ENCODE data around the gene TBC1D5.
"Not testable (repeated sequence)": the region's sequence is repeated elsewhere in the genome, so short reads cannot be mapped to it uniquely, and the experiment has no call there.

The TBC1D5 gene

GRCh38 chr3:17411157-17411877 is 331.1 kb downstream of the TBC1D5 start:
- DNase-seq (ENCODE audit: low spot score) = no peak

- no peak for DNase-seq (ENCODE audit: low spot score)
Measured at GRCh38 chr3:17407576-17407975, 334.9 kb downstream of the TBC1D5 start.

DNA sequence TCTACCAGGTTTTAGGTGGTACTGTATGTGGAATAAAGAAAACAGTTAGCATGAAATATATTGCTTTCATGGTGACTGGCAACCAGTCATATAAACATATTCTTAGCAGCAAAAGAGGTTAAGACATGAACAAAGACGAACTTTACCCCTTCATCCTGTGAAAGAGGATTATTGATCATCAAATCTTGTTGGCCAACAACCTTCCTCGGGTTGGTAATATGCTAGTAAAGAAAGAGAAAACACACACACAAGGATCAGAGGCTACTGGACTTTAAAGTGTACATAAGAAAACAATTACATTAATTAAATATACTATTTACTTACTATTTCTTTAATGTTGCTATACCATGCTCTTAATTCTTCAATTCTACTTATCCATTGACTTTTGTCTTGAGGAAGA is 337.9 kb downstream of the TBC1D5 start:
- DNase-seq (ENCODE audit: low spot score) = no peak

GRCh38 chr3:17402442-17402841 is 340.0 kb downstream of the TBC1D5 start:
- no peak for DNase-seq (ENCODE audit: low spot score)

DNA sequence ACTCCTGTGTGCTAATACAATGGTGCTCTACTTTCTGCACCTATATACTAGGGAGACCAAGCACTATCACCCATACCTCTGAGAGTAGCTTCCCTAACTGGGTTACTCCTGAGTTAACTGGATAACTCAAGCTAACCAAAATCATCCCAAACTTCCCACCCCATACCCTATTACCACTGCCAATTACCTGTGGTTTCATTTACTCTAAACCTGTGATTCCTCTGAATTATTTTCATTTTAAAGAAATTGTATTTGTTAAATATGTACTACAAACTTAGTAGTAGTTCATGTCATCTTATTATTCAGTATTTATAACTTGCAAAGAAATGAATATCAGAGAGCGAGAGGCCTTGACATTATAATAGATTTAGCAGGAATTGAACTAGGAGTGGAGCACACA is 340.5 kb downstream of the TBC1D5 start:
- DNase-seq (ENCODE audit: low spot score) = no peak

GRCh38 chr3:17399586-17399985 is 342.8 kb downstream of the TBC1D5 start:
- DNase-seq (ENCODE audit: low spot score) = no peak

DNA sequence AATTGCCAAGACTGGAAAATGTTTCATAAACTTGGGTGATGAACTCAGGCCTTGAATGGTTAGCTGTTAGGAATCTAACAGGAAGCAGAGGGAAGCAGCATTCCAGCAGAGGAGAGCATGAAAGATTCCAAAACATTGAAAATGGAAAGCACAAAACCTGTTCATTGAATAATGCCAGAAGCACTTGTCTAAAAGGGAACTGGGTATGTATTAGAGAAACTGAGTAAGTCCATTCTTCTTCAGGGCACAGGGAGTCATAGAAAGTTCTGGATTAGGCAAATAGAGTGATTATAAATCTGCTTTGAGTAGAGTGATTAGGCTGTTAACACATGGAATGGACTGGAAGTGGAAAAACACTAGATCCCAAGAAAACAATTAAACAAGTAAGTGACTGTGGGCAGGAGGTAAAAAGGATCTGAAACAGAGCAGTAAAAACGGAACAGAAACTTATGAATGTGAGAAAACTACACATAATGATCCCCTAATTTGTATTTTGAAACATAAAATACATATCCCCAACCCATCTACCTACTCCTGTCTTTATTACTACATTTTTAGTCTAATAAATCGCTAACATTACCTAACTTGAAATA is 343.4 kb downstream of the TBC1D5 start:
- DNase-seq (ENCODE audit: low spot score) = peak; percentile 2

- no peak for DNase-seq (ENCODE audit: low spot score)
Measured at GRCh38 chr3:17396036-17396435, 346.4 kb downstream of the TBC1D5 start.

DNA sequence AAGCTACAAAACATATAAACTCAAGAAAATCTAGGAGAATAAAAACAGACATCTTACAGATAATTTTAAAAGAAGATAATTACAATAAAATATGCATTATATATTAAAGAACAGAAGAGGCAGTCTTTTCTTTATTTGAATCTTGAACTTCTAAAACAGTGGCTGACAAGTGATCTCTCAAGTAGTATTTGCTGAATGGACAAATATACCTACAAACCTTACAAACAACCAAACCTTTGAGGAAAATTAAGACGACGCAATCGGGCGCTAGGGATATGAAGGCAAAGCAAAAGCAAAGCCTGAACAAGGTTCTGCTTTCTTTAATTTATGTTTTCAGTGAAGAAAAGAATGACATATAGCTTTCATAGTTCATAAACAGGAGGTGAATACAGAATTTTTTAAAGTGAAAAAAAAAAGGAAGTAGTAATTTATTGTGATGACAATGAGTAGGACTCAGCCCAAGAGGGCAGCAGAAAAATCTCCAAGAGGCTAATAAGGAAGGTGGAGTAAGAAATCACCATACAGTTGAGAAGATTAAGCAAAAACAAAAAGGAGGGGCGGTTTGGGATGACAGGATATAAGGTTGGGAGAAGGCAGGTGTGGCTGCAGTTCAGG is 347.8 kb downstream of the TBC1D5 start:
- no peak for DNase-seq (ENCODE audit: low spot score)

GRCh38 chr3:17392516-17392915 is 349.9 kb downstream of the TBC1D5 start:
- not testable (repeated sequence) for DNase-seq (ENCODE audit: low spot score)

- DNase-seq (ENCODE audit: low spot score) = no peak
Measured at GRCh38 chr3:17390785-17391184, 351.6 kb downstream of the TBC1D5 start.

DNA sequence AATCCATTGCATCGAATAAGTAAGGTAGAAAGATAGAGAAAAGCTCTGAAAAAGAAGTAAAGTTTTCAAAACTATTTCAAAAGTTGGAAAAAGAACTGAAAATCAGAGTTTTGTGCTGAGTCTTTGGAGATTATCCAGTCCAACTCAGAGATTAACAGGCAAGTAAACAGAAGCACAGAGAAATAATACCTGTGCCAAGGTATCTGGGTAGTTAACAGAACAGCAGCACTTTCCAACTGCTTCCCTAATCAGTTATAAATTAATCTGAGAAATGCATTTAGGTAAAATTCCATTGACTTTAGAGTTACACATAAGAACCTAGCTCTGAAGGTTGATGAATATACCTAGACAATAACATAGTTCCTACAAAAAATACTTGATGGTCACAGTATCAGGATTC is 355.3 kb downstream of the TBC1D5 start:
- DNase-seq (ENCODE audit: low spot score) = no peak

DNA sequence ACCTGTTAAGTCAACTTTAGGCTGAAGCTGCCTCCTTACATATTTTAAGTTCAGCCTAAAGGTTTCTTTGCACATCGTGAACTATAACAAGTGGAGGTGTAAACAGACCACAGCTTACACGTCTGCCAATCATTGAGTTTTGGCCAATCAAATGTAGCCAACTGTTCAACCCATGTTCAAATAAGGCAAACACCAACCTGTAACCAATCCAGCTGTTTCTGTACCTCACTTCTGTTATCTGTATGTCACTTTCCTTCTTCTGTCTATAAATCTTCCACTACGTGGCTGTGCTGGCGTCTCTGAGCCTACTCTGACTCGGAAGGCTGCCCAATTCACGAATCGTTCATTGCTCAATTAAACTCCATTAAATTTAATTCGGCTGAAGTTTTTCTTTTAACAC is 356.0 kb downstream of the TBC1D5 start:
- no peak for DNase-seq (ENCODE audit: low spot score)

DNA sequence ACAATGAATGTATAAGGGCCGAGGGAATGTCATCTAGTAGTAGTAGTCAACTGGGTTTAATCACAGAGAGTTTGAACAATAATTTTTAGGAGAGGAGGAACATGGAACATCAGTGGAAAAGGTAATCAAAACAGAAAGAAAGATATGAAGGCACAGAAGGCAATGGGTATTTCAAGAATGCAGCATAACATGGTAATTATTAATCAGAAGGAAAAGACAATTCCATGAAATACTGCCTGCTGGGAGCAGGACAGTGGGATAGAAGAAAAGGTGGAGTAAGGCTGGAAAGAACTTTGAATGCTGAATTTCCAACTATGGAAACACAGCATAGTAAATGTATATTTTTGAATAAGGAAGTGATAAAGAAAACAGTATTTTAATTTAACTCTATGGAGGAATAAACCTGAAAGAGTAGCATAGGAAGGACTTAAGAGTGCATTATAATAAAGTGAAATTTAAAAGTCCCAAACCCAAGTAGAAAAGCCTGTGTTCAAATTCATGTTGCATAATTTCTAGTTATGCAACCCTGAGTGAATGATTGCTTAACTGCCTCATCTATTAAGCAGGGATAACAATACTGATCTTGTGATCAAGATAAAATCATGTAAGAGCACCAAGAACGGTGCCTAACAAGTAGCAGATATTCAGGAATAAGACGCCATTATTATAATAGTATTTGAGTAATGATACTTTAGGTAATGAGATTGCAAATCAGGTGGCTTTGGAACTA is 357.7 kb downstream of the TBC1D5 start:
- DNase-seq (ENCODE audit: low spot score) = no peak

- no peak for DNase-seq (ENCODE audit: low spot score)
Measured at GRCh38 chr3:17373304-17373703, 369.1 kb downstream of the TBC1D5 start.

DNA sequence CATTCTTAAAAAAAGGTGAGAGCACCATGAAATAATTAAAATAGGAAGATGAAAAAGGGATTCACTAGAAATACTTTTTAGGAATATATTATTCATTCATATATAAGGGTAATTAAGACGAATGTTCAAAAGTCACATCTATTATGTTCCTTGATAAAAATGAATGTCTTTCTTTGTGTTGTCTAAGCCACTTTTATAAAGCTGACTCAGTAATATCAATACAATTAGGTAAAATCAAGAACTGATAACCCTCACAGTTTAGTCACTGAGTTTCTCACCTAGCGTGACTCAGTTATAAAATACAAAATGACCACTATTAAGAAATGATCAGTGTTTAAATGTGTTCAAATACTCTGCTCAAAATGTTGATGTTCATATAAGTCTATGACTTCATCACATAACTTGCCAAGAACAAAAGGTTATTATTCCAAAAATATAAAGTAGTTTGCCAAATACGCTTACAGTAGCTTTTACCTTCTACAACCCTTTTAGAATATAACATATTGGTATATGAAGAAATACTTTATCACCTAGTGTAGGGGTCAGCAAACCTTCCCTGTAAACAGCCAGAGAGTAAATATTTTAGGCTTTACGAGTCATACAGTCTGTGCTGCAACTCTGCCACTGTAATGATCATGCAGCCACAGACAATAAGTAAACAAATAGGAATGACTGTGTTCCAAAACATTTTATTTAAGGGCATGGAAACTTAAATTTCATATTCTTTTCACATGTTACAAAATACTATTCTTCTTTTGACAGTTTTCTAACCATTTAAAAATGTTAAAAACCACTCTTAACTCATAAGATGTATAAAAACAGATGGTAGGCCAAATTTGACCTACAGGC is 369.8 kb downstream of the TBC1D5 start:
- no peak for DNase-seq (ENCODE audit: low spot score)

DNA sequence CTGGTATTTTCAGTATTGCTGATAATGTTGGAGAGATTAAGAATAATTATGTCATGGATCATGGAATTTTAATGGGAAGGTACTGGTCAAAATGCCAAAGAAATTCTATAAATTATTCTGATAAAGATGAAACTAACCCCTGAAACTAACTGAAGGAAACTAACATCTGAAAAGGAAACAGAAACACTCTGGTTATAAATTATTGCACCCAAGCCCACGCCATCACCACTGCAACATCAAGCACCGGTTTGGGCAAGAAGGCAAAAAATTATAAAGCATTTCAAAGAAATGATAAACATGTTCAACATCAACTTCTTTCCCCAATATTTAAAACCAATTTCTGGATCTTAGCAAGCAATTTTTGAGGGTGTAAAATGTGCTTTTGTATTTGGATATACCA is 372.5 kb downstream of the TBC1D5 start:
- DNase-seq (ENCODE audit: low spot score) = no peak

DNA sequence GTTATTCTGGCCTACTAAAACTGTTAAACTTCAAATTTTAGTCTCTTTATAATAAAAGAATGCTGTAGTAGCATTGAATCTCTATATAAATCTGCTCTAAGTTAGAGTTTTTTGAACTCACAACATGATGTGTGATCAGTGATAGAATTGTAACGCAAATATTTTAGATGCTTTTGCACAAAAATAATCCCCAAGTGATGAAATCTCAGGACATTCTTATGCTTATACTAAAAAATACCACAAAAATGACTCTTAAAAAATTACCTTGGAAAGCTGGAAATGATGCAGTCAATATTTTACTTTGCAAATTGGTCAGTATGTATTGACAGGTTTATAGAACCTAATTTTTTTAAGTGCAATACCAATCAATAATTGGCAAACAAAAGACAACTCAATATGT is 375.3 kb downstream of the TBC1D5 start:
- DNase-seq (ENCODE audit: low spot score) = no peak

GRCh38 chr3:17360991-17361390 is 381.4 kb downstream of the TBC1D5 start:
- no peak for DNase-seq (ENCODE audit: low spot score)

GRCh38 chr3:17359911-17360310 is 382.5 kb downstream of the TBC1D5 start:
- no peak for DNase-seq (ENCODE audit: low spot score)

DNA sequence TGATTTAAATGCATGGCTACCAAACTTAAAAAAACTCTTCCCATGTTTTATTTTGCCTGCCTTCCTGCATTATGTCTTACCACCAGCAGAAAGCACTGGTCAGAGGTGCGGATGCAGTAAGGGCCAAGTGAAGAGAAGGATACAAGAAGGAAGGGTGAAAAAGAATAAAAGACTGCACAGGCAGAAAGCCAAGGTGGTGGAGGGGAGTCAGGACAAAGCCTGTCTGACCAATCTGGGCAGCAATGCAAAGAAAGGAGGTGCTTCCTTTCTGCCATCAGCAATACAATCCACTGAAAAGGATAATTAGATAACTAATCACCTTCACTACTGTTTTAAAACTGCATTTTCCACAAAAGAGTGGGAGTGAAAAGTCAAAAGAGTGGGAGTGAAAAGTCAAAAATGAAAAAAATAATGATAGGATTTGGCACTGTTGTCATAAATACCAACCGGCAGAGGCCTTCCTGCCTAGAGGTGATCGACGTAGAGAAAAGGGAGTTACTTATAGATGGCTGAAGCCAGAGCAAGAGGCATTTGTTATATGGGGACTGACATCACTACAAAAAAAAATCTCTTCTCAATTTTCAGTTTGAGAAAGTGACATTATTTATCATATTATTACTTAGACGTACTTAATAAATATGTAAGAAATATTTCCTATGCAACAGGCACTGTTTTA is 385.3 kb downstream of the TBC1D5 start:
- no peak for DNase-seq (ENCODE audit: low spot score)

Measured in germinal center (tissue), 1 donor.